AG09309 (cell line): ENCODE measurements around the gene FAM193B.
"Not testable (repeated sequence)": the region's sequence is repeated elsewhere in the genome, so short reads cannot be mapped to it uniquely, and the experiment has no call there.

Experiments used
- DNase-seq: peaks from one replicate; pipeline ENCODE4 v3.0.0-alpha.2; 2010; ENCODE audit warnings: low read depth
- H3K4me3 ChIP-seq: 2 replicates; pipeline ENCODE4 v1.5.1; 2011; ENCODE audit warnings: mild to moderate bottlenecking, low read depth, low read length, moderate library complexity; ENCODE audit not compliant: control insufficient read depth
- CTCF ChIP-seq: IDR thresholded peaks from 2 replicates; pipeline ENCODE4 v1.5.1; 2011; ENCODE audit warnings: mild to moderate bottlenecking, low read depth, low read length, inconsistent platforms; ENCODE audit not compliant: insufficient read depth, control insufficient read depth; ENCODE audit errors: missing control alignments

The FAM193B gene

GRCh38 chr5:177540438-177540837, 13.9 kb downstream of the FAM193B start:
- TF ChIP-seq CTCF, result no peak
- DNase-seq, result no peak
- H3K4me3 ChIP-seq, result no peak overlapping the region

GRCh38 chr5:177539411-177539810, 15.0 kb downstream of the FAM193B start:
- no peak for TF ChIP-seq CTCF
- H3K4me3 ChIP-seq, result no peak overlapping the region
- DNase-seq, result peak; percentile 79

- no peak overlapping the region for H3K4me3 ChIP-seq
- no peak for DNase-seq
- no peak for TF ChIP-seq CTCF
Observed at GRCh38 chr5:177538876-177539275, 15.5 kb downstream of the FAM193B start.

- no peak overlapping the region for H3K4me3 ChIP-seq
- DNase-seq, result peak; percentile 83
- TF ChIP-seq CTCF, result no peak
Observed at GRCh38 chr5:177537389-177538361, 16.7 kb downstream of the FAM193B start.

GRCh38 chr5:177536386-177536785, 18.0 kb downstream of the FAM193B start:
- no peak for TF ChIP-seq CTCF
- no peak for DNase-seq
- H3K4me3 ChIP-seq, result no peak overlapping the region

GRCh38 chr5:177535125-177535524, 19.2 kb downstream of the FAM193B start:
- H3K4me3 ChIP-seq, result no peak overlapping the region
- no peak for TF ChIP-seq CTCF
- no peak for DNase-seq

- not testable (repeated sequence) for H3K4me3 ChIP-seq, DNase-seq
Observed at GRCh38 chr5:177534433-177534832, 19.9 kb downstream of the FAM193B start.
